ACC112 (cell line): ENCODE data around the gene RALGPS2.

Experiments
- H2AFZ ChIP-seq: fragments of 200-600 bp; sonication (generic); one replicate; pipeline ENCODE4 v1.6.0; 2017; ENCODE audit warnings: antibody characterized with exemption, low read length; ENCODE audit not compliant: unreplicated experiment
- H3K27ac ChIP-seq: fragments of 200-600 bp; sonication (generic); 2 replicates; pipeline ENCODE4 v1.5.1; 2014; ENCODE audit warnings: low read depth, mild to moderate bottlenecking, antibody characterized with exemption, low read length, moderate library complexity
- H3K27me3 ChIP-seq: fragments of 200-600 bp; sonication (generic); 2 replicates; pipeline ENCODE4 v1.6.1; 2014; ENCODE audit warnings: mild to moderate bottlenecking, antibody characterized with exemption, low read length, moderate library complexity, mixed read lengths; ENCODE audit not compliant: insufficient read depth
- H3K36me3 ChIP-seq: fragments of 200-600 bp; sonication (generic); 2 replicates; pipeline ENCODE4 v1.6.1; 2016; ENCODE audit warnings: mild to moderate bottlenecking, antibody characterized with exemption, low read length, moderate library complexity, mixed read lengths; ENCODE audit not compliant: insufficient read depth
- H3K4me1 ChIP-seq: fragments of 200-600 bp; sonication (generic); one replicate; pipeline ENCODE4 v1.6.1; 2016; ENCODE audit warnings: low read length, mixed read lengths; ENCODE audit not compliant: insufficient read depth, unreplicated experiment, control insufficient read depth
- H3K4me3 ChIP-seq: fragments of 200-600 bp; sonication (generic); 2 replicates; pipeline ENCODE4 v1.5.1; 2014; ENCODE audit warnings: mild to moderate bottlenecking, low read depth, low read length
- H3K79me2 ChIP-seq: fragments of 200-600 bp; sonication (generic); one replicate; pipeline ENCODE4 v1.6.0; 2016; ENCODE audit warnings: low read length; ENCODE audit not compliant: control insufficient read depth, unreplicated experiment, insufficient read depth

RALGPS2 gene

DNA sequence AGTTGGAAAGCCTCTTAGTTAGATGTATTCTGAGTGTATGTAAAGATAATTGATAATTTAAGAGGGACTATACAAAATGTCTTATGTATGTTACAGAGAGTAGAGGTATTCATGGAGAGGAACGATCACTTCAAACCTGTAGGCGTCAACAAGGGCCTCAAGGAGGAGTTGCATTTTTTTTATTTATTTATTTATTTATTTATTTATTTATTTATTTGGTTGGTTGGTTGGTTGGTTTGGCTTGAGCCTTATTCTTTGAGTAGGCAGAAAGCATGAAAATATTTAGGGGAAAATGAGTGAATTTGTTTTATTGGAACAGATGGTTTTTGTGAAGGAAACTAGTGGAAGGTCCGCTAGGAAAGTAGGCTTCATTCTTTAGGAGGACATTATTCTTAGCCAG lies 137.4 kb downstream of the RALGPS2 start:
- H3K79me2 ChIP-seq, result no peaks in the 10 kb centered on the region
- no peak overlapping the region for H3K27ac ChIP-seq
- peaks cover 11% of the 10 kb centered on the region; the same call in 1 of the 2 replicates for H3K36me3 ChIP-seq
- H2AFZ ChIP-seq, result no peak overlapping the region
- no peaks in the 10 kb centered on the region for H3K27me3 ChIP-seq
- peaks cover 15% of the 10 kb centered on the region for H3K4me1 ChIP-seq
- no peak overlapping the region for H3K4me3 ChIP-seq

DNA sequence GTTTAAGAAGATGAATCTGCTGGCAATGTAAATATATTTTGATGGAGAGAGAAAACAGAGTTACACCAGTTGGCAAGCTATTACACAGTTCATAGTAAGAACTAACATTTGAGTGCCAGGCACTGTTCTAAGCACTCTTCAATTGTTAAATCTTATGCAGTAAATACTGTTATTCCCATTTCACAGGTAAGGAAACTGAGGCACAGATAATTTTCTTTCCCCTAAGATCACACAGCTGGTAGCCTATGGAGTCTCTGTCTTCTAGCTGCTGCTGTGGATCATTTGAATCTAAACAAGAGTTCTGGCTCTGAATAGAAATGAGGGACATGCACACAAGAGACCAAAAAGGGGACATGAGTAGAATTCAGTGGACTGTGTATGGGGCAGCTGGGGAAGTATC lies 137.8 kb downstream of the RALGPS2 start:
- no peak overlapping the region for H3K4me3 ChIP-seq
- peaks cover 15% of the 10 kb centered on the region for H3K4me1 ChIP-seq
- H2AFZ ChIP-seq, result no peak overlapping the region
- no peaks in the 10 kb centered on the region for H3K27me3 ChIP-seq
- no peaks in the 10 kb centered on the region for H3K79me2 ChIP-seq
- peaks cover 11% of the 10 kb centered on the region; the same call in 1 of the 2 replicates for H3K36me3 ChIP-seq
- no peak overlapping the region for H3K27ac ChIP-seq

DNA sequence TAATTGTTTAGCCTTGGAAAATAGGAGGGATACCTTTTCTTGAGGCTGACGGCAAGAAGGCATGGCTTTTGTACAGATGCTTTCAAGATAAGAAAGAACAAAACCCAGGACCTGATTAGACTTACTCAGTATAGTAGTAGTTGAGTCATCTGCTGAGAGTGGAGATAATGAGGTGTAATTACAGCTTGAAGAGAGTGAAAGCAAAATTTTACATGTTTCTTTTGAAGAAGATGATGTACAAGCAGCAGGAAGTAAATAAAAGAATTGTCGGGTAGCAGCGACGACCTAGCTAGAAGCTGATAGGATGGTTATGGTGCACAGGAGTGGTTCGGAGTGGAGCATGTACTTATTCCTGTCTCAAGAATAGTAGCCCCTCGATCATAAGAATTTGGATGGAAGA lies 139.3 kb downstream of the RALGPS2 start:
- Histone ChIP-seq H3K27me3 (no peaks in the 10 kb centered on the region), H3K27ac (no peak overlapping the region), H3K4me3 (no peak overlapping the region), H2AFZ (no peak overlapping the region), H3K79me2 (no peaks in the 10 kb centered on the region), H3K36me3 (peaks cover 11% of the 10 kb centered on the region; the same call in 1 of the 2 replicates), H3K4me1 (peaks cover 17% of the 10 kb centered on the region)

DNA sequence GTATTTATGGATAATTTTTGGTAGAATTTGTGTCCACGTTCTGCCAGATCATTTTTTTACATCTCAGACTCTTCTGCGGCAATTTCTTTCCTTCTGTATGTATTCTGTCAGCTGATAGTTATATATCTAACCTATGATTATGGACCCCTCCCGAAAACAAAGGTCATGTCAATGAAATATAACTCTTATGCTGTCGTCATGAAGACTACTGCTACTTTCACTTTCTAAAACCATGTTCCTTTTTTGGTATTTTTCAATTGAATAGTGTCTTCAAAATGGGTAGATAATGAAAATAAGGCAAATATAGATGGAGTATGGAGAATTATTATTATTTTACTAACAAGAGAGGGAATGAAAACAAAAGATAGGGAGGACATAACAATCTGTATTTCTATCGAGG lies 142.6 kb downstream of the RALGPS2 start:
- H3K79me2 ChIP-seq, result no peaks in the 10 kb centered on the region
- peak overlapping the region; percentile 58 for H2AFZ ChIP-seq
- H3K4me1 ChIP-seq, result peaks cover 45% of the 10 kb centered on the region
- no peaks in the 10 kb centered on the region for H3K27me3 ChIP-seq
- H3K36me3 ChIP-seq, result peaks cover 6% of the 10 kb centered on the region; the same call in 1 of the 2 replicates
- peak overlapping the region; percentile 75 for H3K4me3 ChIP-seq
- H3K27ac ChIP-seq, result peak overlapping the region; percentile 67

DNA sequence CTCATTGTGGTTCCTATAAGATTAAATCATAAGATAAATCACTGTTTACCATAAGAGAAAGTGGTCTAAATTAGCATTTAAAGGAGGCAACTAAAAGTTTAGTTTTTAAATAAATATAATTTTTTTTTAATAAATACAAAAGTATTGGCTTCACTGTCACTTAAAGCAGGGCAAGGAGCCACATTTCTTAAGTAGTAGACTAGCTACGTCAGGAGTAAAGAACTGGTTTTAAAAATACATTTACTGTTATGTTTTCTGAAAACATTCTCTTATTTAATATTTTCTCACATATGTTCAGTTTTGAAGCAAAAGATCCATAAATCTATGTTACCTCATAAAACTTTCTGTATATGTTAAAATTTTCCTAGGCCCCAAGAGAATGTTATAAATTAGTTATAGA lies 143.7 kb downstream of the RALGPS2 start:
- Histone ChIP-seq H3K27ac (peak overlapping the region; percentile 67), H3K4me3 (peak overlapping the region; percentile 75), H2AFZ (peak overlapping the region; percentile 24), H3K27me3 (no peaks in the 10 kb centered on the region), H3K79me2 (no peaks in the 10 kb centered on the region), H3K36me3 (peaks cover 4% of the 10 kb centered on the region; the same call in 1 of the 2 replicates), H3K4me1 (peaks cover 45% of the 10 kb centered on the region)

DNA sequence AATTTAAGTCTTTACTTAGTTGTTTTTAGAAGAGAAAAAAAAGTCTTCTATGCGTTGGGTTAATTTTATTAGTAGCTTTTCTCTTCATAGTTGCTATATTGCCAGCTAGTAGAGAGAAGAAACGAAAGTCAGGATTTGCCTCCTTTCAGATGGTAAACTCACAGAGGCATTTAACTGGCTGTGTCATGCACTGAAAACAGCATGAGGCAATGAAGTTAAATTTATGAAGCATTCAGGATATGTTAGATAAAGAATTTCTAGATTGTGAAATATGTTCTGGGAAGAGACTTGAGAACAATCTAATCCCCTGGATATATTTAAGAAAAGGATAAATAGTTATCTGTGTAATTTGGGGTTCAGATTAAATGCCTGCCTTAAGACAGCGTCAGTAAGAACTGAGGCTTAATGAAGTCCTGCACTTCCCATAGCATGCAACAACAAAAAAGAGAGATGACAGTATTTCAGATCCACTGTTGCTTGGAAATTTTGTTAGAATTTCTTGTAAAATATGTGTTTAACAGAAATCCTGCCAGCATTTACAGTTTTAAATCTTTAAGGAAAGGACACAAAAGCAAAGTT lies 144.2 kb downstream of the RALGPS2 start:
- H3K4me3 ChIP-seq, result peak overlapping the region; percentile 75
- peak overlapping the region; percentile 37 for H2AFZ ChIP-seq

DNA sequence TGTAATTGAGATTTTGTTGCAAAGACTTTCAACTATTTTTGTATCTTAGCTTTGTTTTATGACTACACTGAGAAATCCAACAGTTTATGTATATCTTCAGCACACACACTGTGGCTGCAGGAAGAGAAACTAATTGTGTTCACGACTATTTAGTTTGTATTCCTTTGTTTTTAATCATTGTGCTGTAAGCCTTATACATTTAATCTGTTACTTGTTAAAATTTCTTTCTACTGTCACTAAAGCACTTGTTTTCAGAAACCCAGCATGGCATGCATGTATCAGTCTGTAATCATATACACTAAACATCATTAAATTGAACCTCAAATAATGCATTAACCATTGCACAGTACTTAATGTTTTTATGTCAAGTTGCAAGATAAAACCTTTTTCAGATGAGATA lies 145.2 kb downstream of the RALGPS2 start:
- Histone ChIP-seq H3K79me2 (no peaks in the 10 kb centered on the region), H3K27me3 (no peaks in the 10 kb centered on the region), H3K4me3 (peak overlapping the region; percentile 75), H3K4me1 (peaks cover 41% of the 10 kb centered on the region), H3K27ac (no peak overlapping the region), H3K36me3 (no peaks in the 10 kb centered on the region), H2AFZ (no peak overlapping the region)

More for the DNA sequence above, 144.2 kb downstream of the RALGPS2 start:
- peaks cover 44% of the 10 kb centered on the region for H3K4me1 ChIP-seq
- no peaks in the 10 kb centered on the region for H3K27me3 ChIP-seq
- no peaks in the 10 kb centered on the region for H3K79me2 ChIP-seq
- H3K36me3 ChIP-seq, result peaks cover 4% of the 10 kb centered on the region; the same call in 1 of the 2 replicates
- peak overlapping the region; percentile 67 for H3K27ac ChIP-seq

DNA sequence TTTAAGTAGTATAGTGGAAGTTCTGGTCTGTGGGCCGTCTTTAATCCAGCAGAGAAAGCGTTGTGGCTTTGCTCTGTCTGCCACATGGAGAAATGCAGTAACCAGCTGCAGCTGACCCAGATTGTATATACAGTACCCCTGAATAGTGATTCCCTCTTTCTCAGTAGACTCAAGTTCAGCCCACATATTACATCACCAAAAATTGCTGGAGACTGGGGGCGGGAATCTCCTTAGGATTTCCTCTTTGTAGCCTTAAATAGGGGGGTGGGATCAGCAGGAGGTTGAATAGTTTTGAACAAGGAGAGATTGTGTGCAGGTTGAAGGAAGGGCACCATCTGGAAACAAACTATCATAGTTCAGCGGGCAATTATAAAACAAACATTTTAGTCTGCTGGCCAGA lies 145.9 kb downstream of the RALGPS2 start, which contains the start of gene ANGPTL1:
TSS of gene ANGPTL1 (minus strand) at position 134 of the 400 bp plus-strand sequence. CDS start 5,301 bp downstream, outside the sequence.
- Histone ChIP-seq H3K4me3 (peak within 1 kb of the TSS; percentile 75), H3K27ac (no peak within 1 kb of the TSS), H3K4me1 (peaks cover 41% of the 10 kb centered on the region), H3K36me3 (no peaks in the 10 kb centered on the region), H3K79me2 (no peaks in the 10 kb centered on the region), H2AFZ (peak within 1 kb of the TSS; percentile 11), H3K27me3 (no peaks in the 10 kb centered on the region)

DNA sequence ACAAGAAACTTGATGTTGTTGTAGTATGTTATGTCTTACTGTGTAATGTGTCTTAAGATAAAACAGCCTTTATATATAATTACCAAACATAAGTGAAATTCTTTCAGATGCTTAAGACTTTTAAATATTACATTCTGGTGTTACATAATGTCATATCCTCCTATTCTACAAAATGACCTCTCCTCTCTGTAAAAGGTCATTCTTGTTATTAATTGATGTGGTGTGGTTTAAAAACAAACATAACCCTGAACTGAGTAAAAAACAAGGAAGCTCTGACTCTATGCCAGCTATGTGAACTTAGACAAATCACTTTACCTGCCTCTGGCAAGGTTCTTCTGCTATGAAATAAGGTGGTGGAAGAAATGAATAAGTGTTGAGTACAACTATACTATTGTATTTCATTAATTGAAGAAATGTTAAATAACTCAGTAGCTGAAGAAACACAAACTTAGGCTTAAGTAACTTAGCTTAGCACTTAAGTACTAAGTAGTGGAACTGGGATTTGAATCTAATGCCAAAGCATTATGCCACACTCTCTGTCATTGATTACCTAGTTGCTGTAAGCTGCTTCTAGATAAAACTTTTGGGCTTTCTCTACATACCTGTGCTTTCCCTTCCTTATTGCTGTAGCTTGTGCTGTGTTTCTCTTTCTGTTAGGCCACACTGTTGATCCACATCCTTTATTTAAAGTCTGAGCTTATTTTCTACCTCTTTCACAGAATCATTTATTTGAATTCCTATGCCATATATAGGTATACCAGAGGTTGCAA lies 146.7 kb downstream of the RALGPS2 start:
- no peaks in the 10 kb centered on the region for H3K36me3 ChIP-seq
- H3K4me3 ChIP-seq, result peak overlapping the region; percentile 64
- no peaks in the 10 kb centered on the region for H3K27me3 ChIP-seq
- no peak overlapping the region for H3K27ac ChIP-seq
- H3K79me2 ChIP-seq, result no peaks in the 10 kb centered on the region
- peak overlapping the region; percentile 54 for H2AFZ ChIP-seq
- H3K4me1 ChIP-seq, result peaks cover 36% of the 10 kb centered on the region

DNA sequence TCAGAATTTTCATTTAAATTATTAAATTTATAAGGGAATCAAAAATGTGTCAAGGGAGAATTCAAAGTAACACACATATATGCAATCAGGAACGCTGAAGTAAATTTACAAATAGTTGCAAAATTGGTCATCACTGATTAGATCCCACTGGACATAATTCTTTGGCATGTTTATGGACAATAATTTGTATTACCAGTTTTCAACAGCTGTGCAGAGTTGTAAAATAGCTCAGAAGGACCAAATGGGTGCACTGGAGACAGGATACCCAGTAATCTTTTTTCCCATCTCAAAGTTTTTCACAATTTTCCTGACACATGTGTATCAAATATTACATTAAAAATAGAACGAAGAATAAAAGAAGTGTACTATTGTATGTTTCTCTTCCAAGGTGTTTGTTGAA lies 149.9 kb downstream of the RALGPS2 start:
- Histone ChIP-seq H3K4me3 (no peak overlapping the region), H3K36me3 (no peaks in the 10 kb centered on the region), H3K27me3 (no peaks in the 10 kb centered on the region), H3K27ac (no peak overlapping the region), H3K4me1 (peaks cover 22% of the 10 kb centered on the region), H3K79me2 (no peaks in the 10 kb centered on the region), H2AFZ (no peak overlapping the region)

DNA sequence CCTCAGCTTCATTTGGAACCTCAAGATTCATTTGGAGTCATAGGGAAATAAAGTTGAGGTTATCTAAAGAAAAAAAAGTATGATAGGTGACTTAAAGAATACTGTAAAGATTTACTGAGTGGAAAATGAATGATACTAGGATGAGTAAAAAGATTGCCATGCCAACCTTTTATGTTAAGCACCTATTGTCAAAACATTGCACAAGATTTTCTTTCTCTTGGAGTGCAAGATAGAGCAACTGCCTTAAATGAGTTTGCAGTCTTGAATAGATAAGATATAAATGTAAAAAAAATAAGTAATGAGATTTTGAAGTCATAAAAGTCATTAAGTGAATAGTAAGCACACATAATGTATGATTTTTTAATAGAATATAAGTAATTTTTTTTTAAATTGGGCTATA lies 150.9 kb downstream of the RALGPS2 start:
- H2AFZ ChIP-seq, result no peak overlapping the region
- no peaks in the 10 kb centered on the region for H3K27me3 ChIP-seq
- no peaks in the 10 kb centered on the region for H3K36me3 ChIP-seq
- peaks cover 14% of the 10 kb centered on the region for H3K4me1 ChIP-seq
- H3K79me2 ChIP-seq, result no peaks in the 10 kb centered on the region
- H3K27ac ChIP-seq, result no peak overlapping the region
- no peak overlapping the region for H3K4me3 ChIP-seq
